Progenitor cell of endocrine pancreas (in vitro differentiated cells): ENCODE measurements around the gene TMEM178B. TPM values are rescaled to one million over a fixed set of nuclear protein-coding genes. Genes with fewer than 3 reads are reported as not detected.

Source experiments
- DNase-seq: peaks from one replicate; pipeline ENCODE4 v3.0.0; 2021; ENCODE audit warnings: low spot score; ENCODE audit not compliant: unreplicated experiment
- H3K27ac Mint-ChIP-seq: 2 replicates; pipeline ENCODE4 v1.8.0; 2021; ENCODE audit warnings: mild to moderate bottlenecking, moderate library complexity, mixed read lengths
- H3K27me3 Mint-ChIP-seq: 2 replicates; pipeline ENCODE4 v1.8.0; 2021; ENCODE audit warnings: mixed read lengths
- H3K36me3 Mint-ChIP-seq: 2 replicates; pipeline ENCODE4 v1.8.0; 2022; ENCODE audit warnings: mixed read lengths; ENCODE audit not compliant: insufficient read depth
- H3K4me1 Mint-ChIP-seq: 2 replicates; pipeline ENCODE4 v1.8.0; 2021; ENCODE audit warnings: low read depth, mixed read lengths
- H3K4me3 Mint-ChIP-seq: 2 replicates; pipeline ENCODE4 v1.8.0; 2021; ENCODE audit warnings: low read depth, mild to moderate bottlenecking, moderate library complexity, mixed read lengths
- H3K9me3 Mint-ChIP-seq: 2 replicates; pipeline ENCODE4 v1.8.0; 2021; ENCODE audit warnings: low read depth, mixed read lengths
- total RNA-seq: library from RNA; stranded (reverse); gene quantifications from 2 replicates; pipeline ENCODE4 v1.2.1, GENCODE V29; 2021
- TF ChIP-seq, protein P1 (sequence below): fragments of 200-600 bp; sonication (generic); IDR thresholded peaks from one replicate; pipeline ENCODE4 v1.5.0; 2021; ENCODE audit warnings: antibody characterized with exemption, mild to moderate bottlenecking; ENCODE audit not compliant: unreplicated experiment

The TMEM178B gene
- total RNA-seq, 1 donor from 2014 or later: 2.8 TPM

DNA sequence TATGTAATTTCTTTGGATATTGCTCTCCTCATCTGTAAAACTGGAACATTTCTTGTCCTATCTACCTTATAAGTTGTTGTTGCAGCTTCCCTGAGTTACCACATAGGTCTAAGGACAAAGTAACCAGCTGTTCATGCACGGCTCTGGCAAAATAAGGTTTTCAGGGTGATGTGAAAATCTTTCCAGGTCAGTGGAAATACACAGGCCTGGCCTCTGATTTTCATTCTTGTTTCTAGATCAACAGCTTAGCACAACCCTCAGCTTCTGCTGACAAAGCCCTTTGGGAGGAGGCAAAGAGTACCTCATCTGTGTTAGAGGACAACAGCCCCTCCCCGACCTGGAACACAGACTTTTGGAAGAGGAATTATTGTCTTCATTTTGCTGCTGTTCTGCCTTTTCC is 359.8 kb downstream of the TMEM178B start:
- H3K27me3 Mint-ChIP-seq: peaks cover 9% of the 10 kb centered on the region
- no peak overlapping the region for H3K4me3 Mint-ChIP-seq
- H3K4me1 Mint-ChIP-seq: peaks cover 8% of the 10 kb centered on the region

DNA sequence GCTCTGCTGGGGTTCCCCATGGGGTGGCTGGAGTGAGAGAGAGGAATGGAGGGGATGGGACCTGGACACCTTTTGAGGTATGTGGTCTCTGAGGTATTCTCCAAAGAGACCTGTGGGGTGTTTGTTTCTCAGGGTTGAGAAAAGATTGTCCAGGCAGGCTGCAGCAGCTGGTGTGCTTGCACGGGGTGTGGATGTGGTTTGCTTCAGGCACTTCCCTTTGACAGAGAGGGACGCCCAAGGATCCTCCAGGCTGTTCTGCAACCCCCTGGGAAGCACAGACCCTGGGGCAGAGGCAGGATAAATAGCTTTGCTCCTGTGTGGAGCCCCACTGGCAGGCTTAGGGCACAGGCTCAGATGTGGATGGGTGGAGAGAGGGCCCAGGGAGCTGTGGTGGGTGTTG is 362.3 kb downstream of the TMEM178B start:
- Mint-ChIP-seq H3K27ac (no peak overlapping the region), H3K4me1 (peaks cover 3% of the 10 kb centered on the region), H3K4me3 (no peak overlapping the region), H3K27me3 (peaks cover 2% of the 10 kb centered on the region), H3K9me3 (no peaks in the 10 kb centered on the region), H3K36me3 (no peaks in the 10 kb centered on the region)
- TF ChIP-seq, protein P1, sequence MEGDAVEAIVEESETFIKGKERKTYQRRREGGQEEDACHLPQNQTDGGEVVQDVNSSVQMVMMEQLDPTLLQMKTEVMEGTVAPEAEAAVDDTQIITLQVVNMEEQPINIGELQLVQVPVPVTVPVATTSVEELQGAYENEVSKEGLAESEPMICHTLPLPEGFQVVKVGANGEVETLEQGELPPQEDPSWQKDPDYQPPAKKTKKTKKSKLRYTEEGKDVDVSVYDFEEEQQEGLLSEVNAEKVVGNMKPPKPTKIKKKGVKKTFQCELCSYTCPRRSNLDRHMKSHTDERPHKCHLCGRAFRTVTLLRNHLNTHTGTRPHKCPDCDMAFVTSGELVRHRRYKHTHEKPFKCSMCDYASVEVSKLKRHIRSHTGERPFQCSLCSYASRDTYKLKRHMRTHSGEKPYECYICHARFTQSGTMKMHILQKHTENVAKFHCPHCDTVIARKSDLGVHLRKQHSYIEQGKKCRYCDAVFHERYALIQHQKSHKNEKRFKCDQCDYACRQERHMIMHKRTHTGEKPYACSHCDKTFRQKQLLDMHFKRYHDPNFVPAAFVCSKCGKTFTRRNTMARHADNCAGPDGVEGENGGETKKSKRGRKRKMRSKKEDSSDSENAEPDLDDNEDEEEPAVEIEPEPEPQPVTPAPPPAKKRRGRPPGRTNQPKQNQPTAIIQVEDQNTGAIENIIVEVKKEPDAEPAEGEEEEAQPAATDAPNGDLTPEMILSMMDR: no peak
- no peak for DNase-seq

More for the DNA sequence above, 359.8 kb downstream of the TMEM178B start:
- Mint-ChIP-seq H3K9me3 (no peaks in the 10 kb centered on the region), H3K36me3 (no peaks in the 10 kb centered on the region), H3K27ac (no peak overlapping the region)
- no peak for DNase-seq
- TF ChIP-seq, protein P1: no peak

DNA sequence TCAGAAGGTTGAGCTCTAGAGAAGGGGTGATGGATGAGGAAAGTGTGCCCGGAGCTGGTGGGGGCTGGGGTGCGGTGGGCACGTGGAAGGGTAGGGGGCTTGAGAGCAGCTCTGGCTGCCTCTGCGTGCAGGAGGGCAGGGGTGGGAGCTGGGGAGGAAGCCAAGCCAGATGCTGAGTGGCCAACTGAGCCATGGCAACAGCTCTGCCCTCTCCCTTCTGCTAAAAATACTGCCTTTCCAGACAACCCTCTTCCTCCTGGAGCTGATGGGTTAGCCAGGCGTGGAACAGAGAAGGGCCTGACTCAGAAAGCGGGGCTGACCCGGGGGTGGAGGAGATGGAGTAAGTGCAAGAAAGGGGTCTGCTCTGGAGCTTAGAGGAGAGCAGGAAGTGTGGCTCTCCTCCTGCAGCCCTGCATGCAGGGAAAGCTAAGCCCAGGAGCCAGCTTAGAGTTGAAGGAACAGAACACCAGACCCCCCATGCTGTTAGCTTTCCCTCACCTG is 362.8 kb downstream of the TMEM178B start:
- Mint-ChIP-seq H3K4me3 (no peak overlapping the region), H3K27me3 (peaks cover 2% of the 10 kb centered on the region), H3K27ac (no peak overlapping the region), H3K36me3 (no peaks in the 10 kb centered on the region), H3K9me3 (no peaks in the 10 kb centered on the region), H3K4me1 (no peaks in the 10 kb centered on the region)
- TF ChIP-seq, protein P1: no peak
- DNase-seq: no peak

DNA sequence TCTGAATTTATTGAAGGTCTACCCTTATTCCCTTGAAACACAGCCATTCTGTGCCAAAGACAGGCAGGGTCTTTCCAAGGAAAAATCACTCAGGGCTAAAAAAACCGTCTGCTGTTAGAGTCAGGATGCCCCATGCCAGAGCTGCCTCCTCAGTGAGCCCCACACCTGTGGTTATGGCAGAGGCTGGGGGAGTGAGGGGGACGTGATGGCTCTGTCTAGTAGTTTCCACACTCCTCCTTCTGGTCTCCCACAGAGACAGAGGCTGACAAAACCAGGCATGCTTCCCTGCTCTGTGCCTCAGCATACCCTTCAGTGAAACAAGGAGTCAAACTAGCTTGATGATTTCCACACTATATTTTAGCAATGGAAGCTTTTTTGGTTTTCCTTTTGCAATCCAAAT is 365.3 kb downstream of the TMEM178B start:
- Mint-ChIP-seq H3K36me3 (no peaks in the 10 kb centered on the region), H3K4me1 (no peaks in the 10 kb centered on the region)
- no peak for DNase-seq

DNA sequence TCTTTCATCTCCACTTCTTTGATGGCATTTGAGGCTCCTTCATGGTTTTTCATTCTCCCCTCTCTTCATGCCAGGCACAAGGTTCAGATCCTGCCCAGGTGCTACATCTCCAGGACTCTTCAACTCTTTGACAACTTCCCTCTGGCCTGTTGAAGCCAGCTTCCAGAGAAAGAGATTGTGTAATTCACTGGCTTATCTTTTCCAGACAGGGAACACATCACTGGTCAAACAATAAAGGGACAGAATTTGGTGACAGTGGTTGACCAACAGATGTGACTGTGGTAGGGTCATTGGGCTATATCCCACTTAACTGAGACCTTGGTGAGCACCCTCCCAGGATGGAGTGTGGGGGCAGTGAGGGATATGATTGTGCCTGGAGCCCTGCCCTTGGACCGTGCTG is 365.9 kb downstream of the TMEM178B start:
- Mint-ChIP-seq H3K27ac (no peak overlapping the region), H3K4me1 (no peaks in the 10 kb centered on the region), H3K4me3 (no peak overlapping the region), H3K36me3 (no peaks in the 10 kb centered on the region), H3K9me3 (no peaks in the 10 kb centered on the region), H3K27me3 (no peaks in the 10 kb centered on the region)
- TF ChIP-seq, protein P1: no peak
- DNase-seq: no peak

More for the DNA sequence above, 365.3 kb downstream of the TMEM178B start:
- Mint-ChIP-seq H3K9me3 (no peaks in the 10 kb centered on the region), H3K27me3 (no peaks in the 10 kb centered on the region), H3K27ac (no peak overlapping the region), H3K4me3 (no peak overlapping the region)
- TF ChIP-seq, protein P1: no peak
